ENCODE results near the gene CNGA3.

The CNGA3 gene

GRCh38 chr2:98378196-98378595 lies 31.9 kb downstream of the CNGA3 start:
- H2BK12ac ChIP-seq (ENCODE audit: low read length in 2 of 2): no peak overlapping the region
- H3K9me3 ChIP-seq (ENCODE audit: control insufficient read depth, low read length): no peaks in the 10 kb centered on the region
- H4K8ac ChIP-seq (ENCODE audit: low read length): no peak overlapping the region
- no peak overlapping the region for H3K4me3 ChIP-seq (ENCODE audit: insufficient read depth in 1 of 2, low read depth in 1 of 2, low read length in 2 of 2)
- no peak overlapping the region for H3K4me2 ChIP-seq (ENCODE audit: low read length, poor library complexity, severe bottlenecking)
- no peak overlapping the region for H3K9ac ChIP-seq (ENCODE audit: low read length)
- no peak overlapping the region for H2BK5ac ChIP-seq (ENCODE audit: low read depth, low read length, poor library complexity, severe bottlenecking)
- no peaks in the 10 kb centered on the region for H3K4me1 ChIP-seq (ENCODE audit: control insufficient read depth, insufficient read depth, low read depth, low read length)
- H2AFZ ChIP-seq (ENCODE audit: low read depth, low read length): no peak overlapping the region
- no peak overlapping the region for H3K18ac ChIP-seq (ENCODE audit: low read depth in 1 of 2, low read length in 2 of 2)
- no peak overlapping the region for H3K27ac ChIP-seq (ENCODE audit: low read length, poor library complexity, severe bottlenecking)
- H2BK120ac ChIP-seq (ENCODE audit: low read depth, low read length): no peak overlapping the region
- no peak for DNase-seq
- no peaks in the 10 kb centered on the region for H3K36me3 ChIP-seq (ENCODE audit: control insufficient read depth in 1 of 2, insufficient read depth in 2 of 2, low read depth in 1 of 2, low read length in 2 of 2)
- no peak overlapping the region for H3K23ac ChIP-seq (ENCODE audit: low read length in 2 of 2)
- H2AK5ac ChIP-seq (ENCODE audit: low read length, severe bottlenecking): no peak overlapping the region
- peaks cover 80 to 83% of the 10 kb centered on the region in 2 experiments for H3K27me3 ChIP-seq (ENCODE audit: control insufficient read depth in 1 of 2, insufficient read depth in 1 of 2, low read length in 2 of 2)
- H3K4ac ChIP-seq (ENCODE audit: low read depth in 1 of 2, low read length in 2 of 2): no peak overlapping the region
- H3K14ac ChIP-seq (ENCODE audit: low read length in 2 of 2): no peak overlapping the region
- H4K91ac ChIP-seq (ENCODE audit: low read length): no peak overlapping the region
- no peaks in the 10 kb centered on the region for H3K79me1 ChIP-seq (replicated peaks; ENCODE audit: low read length, poor library complexity, severe bottlenecking)
- no peak overlapping the region for H2BK15ac ChIP-seq (ENCODE audit: low read depth, poor library complexity, severe bottlenecking)
- 85% methylated on average over 5 of the region's 6 CpGs for WGBS

- Histone ChIP-seq H3K36me3 (ENCODE audit: control insufficient read depth in 1 of 2, insufficient read depth in 2 of 2, low read depth in 1 of 2, low read length in 2 of 2) (no peaks in the 10 kb centered on the region), H3K79me1 (replicated peaks; ENCODE audit: low read length, poor library complexity, severe bottlenecking) (no peaks in the 10 kb centered on the region), H3K9me3 (ENCODE audit: control insufficient read depth, low read length) (no peaks in the 10 kb centered on the region), H3K4ac (ENCODE audit: low read depth in 1 of 2, low read length in 2 of 2) (no peak overlapping the region), H3K23ac (ENCODE audit: low read length in 2 of 2) (no peak overlapping the region), H4K91ac (ENCODE audit: low read length) (no peak overlapping the region), H3K4me3 (ENCODE audit: insufficient read depth in 1 of 2, low read depth in 1 of 2, low read length in 2 of 2) (no peak overlapping the region), H2AK5ac (ENCODE audit: low read length, severe bottlenecking) (no peak overlapping the region), H3K14ac (ENCODE audit: low read length in 2 of 2) (no peak overlapping the region), H3K27me3 (ENCODE audit: control insufficient read depth in 1 of 2, insufficient read depth in 1 of 2, low read length in 2 of 2) (peaks cover 76 to 78% of the 10 kb centered on the region in 2 experiments), H3K4me1 (ENCODE audit: control insufficient read depth, insufficient read depth, low read depth, low read length) (no peaks in the 10 kb centered on the region), H3K9ac (ENCODE audit: low read length) (no peak overlapping the region), H2BK12ac (ENCODE audit: low read length in 2 of 2) (no peak overlapping the region), H4K8ac (ENCODE audit: low read length) (no peak overlapping the region), H2AFZ (ENCODE audit: low read depth, low read length) (no peak overlapping the region), H3K18ac (ENCODE audit: low read depth in 1 of 2, low read length in 2 of 2) (no peak overlapping the region), H3K4me2 (ENCODE audit: low read length, poor library complexity, severe bottlenecking) (no peak overlapping the region), H3K27ac (ENCODE audit: low read length, poor library complexity, severe bottlenecking) (no peak overlapping the region), H2BK15ac (ENCODE audit: low read depth, poor library complexity, severe bottlenecking) (no peak overlapping the region), H2BK120ac (ENCODE audit: low read depth, low read length) (no peak overlapping the region), H2BK5ac (ENCODE audit: low read depth, low read length, poor library complexity, severe bottlenecking) (no peak overlapping the region)
- peak; percentile 13 for DNase-seq
- WGBS: 87% methylated on average over 4 of the region's 4 CpGs
These were observed 32.6 kb downstream of the CNGA3 start for GRCh38 chr2:98378901-98379300.

- Histone ChIP-seq H2BK5ac (ENCODE audit: low read depth, low read length, poor library complexity, severe bottlenecking) (no peak overlapping the region), H3K23ac (ENCODE audit: low read length in 2 of 2) (no peak overlapping the region), H4K8ac (ENCODE audit: low read length) (no peak overlapping the region), H2AK5ac (ENCODE audit: low read length, severe bottlenecking) (no peak overlapping the region), H3K4ac (ENCODE audit: low read depth in 1 of 2, low read length in 2 of 2) (no peak overlapping the region), H2BK120ac (ENCODE audit: low read depth, low read length) (no peak overlapping the region), H3K14ac (ENCODE audit: low read length in 2 of 2) (no peak overlapping the region), H2BK15ac (ENCODE audit: low read depth, poor library complexity, severe bottlenecking) (no peak overlapping the region), H3K27ac (ENCODE audit: low read length, poor library complexity, severe bottlenecking) (no peak overlapping the region), H3K4me3 (ENCODE audit: insufficient read depth in 1 of 2, low read depth in 1 of 2, low read length in 2 of 2) (no peak overlapping the region), H3K79me1 (replicated peaks; ENCODE audit: low read length, poor library complexity, severe bottlenecking) (no peaks in the 10 kb centered on the region), H3K27me3 (ENCODE audit: control insufficient read depth in 1 of 2, insufficient read depth in 1 of 2, low read length in 2 of 2) (peaks cover 70 to 71% of the 10 kb centered on the region in 2 experiments), H3K9me3 (ENCODE audit: control insufficient read depth, low read length) (no peaks in the 10 kb centered on the region), H3K9ac (ENCODE audit: low read length) (no peak overlapping the region), H3K4me1 (ENCODE audit: control insufficient read depth, insufficient read depth, low read depth, low read length) (no peaks in the 10 kb centered on the region), H4K91ac (ENCODE audit: low read length) (no peak overlapping the region), H3K18ac (ENCODE audit: low read depth in 1 of 2, low read length in 2 of 2) (no peak overlapping the region), H2AFZ (ENCODE audit: low read depth, low read length) (no peak overlapping the region), H3K36me3 (ENCODE audit: control insufficient read depth in 1 of 2, insufficient read depth in 2 of 2, low read depth in 1 of 2, low read length in 2 of 2) (no peaks in the 10 kb centered on the region), H2BK12ac (ENCODE audit: low read length in 2 of 2) (no peak overlapping the region), H3K4me2 (ENCODE audit: low read length, poor library complexity, severe bottlenecking) (no peak overlapping the region)
- DNase-seq: no peak
- WGBS: 88% methylated on average over 14 of the region's 14 CpGs
These were observed 33.3 kb downstream of the CNGA3 start for GRCh38 chr2:98379311-98380202.

- no peak overlapping the region for H3K9ac ChIP-seq (ENCODE audit: low read length)
- no peak for DNase-seq
- peaks cover 64 to 65% of the 10 kb centered on the region in 2 experiments for H3K27me3 ChIP-seq (ENCODE audit: control insufficient read depth in 1 of 2, insufficient read depth in 1 of 2, low read length in 2 of 2)
- H3K4me3 ChIP-seq (ENCODE audit: insufficient read depth in 1 of 2, low read depth in 1 of 2, low read length in 2 of 2): no peak overlapping the region
- no peaks in the 10 kb centered on the region for H3K36me3 ChIP-seq (ENCODE audit: control insufficient read depth in 1 of 2, insufficient read depth in 2 of 2, low read depth in 1 of 2, low read length in 2 of 2)
- no peak overlapping the region for H3K27ac ChIP-seq (ENCODE audit: low read length, poor library complexity, severe bottlenecking)
- H2BK15ac ChIP-seq (ENCODE audit: low read depth, poor library complexity, severe bottlenecking): no peak overlapping the region
- no peaks in the 10 kb centered on the region for H3K9me3 ChIP-seq (ENCODE audit: control insufficient read depth, low read length)
- H3K4ac ChIP-seq (ENCODE audit: low read depth in 1 of 2, low read length in 2 of 2): no peak overlapping the region
- no peak overlapping the region for H4K91ac ChIP-seq (ENCODE audit: low read length)
- no peak overlapping the region for H3K4me2 ChIP-seq (ENCODE audit: low read length, poor library complexity, severe bottlenecking)
- H2BK5ac ChIP-seq (ENCODE audit: low read depth, low read length, poor library complexity, severe bottlenecking): no peak overlapping the region
- WGBS: 84% methylated on average over 7 of the region's 7 CpGs
- no peaks in the 10 kb centered on the region for H3K79me1 ChIP-seq (replicated peaks; ENCODE audit: low read length, poor library complexity, severe bottlenecking)
- H2AFZ ChIP-seq (ENCODE audit: low read depth, low read length): no peak overlapping the region
- H2AK5ac ChIP-seq (ENCODE audit: low read length, severe bottlenecking): no peak overlapping the region
- peaks cover 2% of the 10 kb centered on the region for H3K4me1 ChIP-seq (ENCODE audit: control insufficient read depth, insufficient read depth, low read depth, low read length)
- no peak overlapping the region for H2BK120ac ChIP-seq (ENCODE audit: low read depth, low read length)
- no peak overlapping the region for H3K14ac ChIP-seq (ENCODE audit: low read length in 2 of 2)
- no peak overlapping the region for H4K8ac ChIP-seq (ENCODE audit: low read length)
- no peak overlapping the region for H3K18ac ChIP-seq (ENCODE audit: low read depth in 1 of 2, low read length in 2 of 2)
- no peak overlapping the region for H2BK12ac ChIP-seq (ENCODE audit: low read length in 2 of 2)
- H3K23ac ChIP-seq (ENCODE audit: low read length in 2 of 2): no peak overlapping the region
These were observed 33.9 kb downstream of the CNGA3 start for GRCh38 chr2:98380203-98380535.
